ENCODE measurements around the gene MGAT3.

Gene MGAT3

GRCh38 chr22:39414377-39414776 lies 42.4 kb upstream of the MGAT3 start:
- Histone ChIP-seq H3K4me1 (peaks cover 76 to 97% (median 94%) of the 10 kb centered on the region in 10 experiments), H3K27me3 (no peaks in the 10 kb centered on the region), H4K20me1 (peaks cover 0 to 11% (median 0%) of the 10 kb centered on the region in 11 experiments; a peak in 2 of 22 replicates), H3K36me3 (peaks cover 36 to 47% (median 42%) of the 10 kb centered on the region in 11 experiments), H3K4me2 (peak overlapping the region; percentile 84 to 95 (median 92)), H3K27ac (peak overlapping the region in 10 of 11 experiments; percentile 85 to 99 (median 96); a peak in 20 of 22 replicates), H3K9ac (peak overlapping the region; percentile 26 to 90 (median 85); a peak in 20 of 22 replicates), H3K9me3 (replicated peaks in 1 of 11) (no peaks in the 10 kb centered on the region; a peak in 1 of 22 replicates), H3K4me3 (peak overlapping the region in 8 of 10 experiments; percentile 4 to 39 (median 21); a peak in 9 of 20 replicates)
- TF ChIP-seq Cebpa-rat (IDR thresholded peaks at IDR 0.05), result no peak

GRCh38 chr22:39414886-39415285 lies 41.9 kb upstream of the MGAT3 start:
- H3K36me3 ChIP-seq, result peaks cover 41 to 52% (median 47%) of the 10 kb centered on the region in 11 experiments
- H3K9ac ChIP-seq, result peak overlapping the region; percentile 26 to 90 (median 85); a peak in 20 of 22 replicates
- peaks cover 70 to 96% (median 94%) of the 10 kb centered on the region in 10 experiments for H3K4me1 ChIP-seq
- peak overlapping the region in 10 of 11 experiments; percentile 26 to 99 (median 96); a peak in 20 of 22 replicates for H3K27ac ChIP-seq
- H3K27me3 ChIP-seq, result no peaks in the 10 kb centered on the region
- no peak for TF ChIP-seq Cebpa-rat (IDR thresholded peaks at IDR 0.05)
- H4K20me1 ChIP-seq, result peaks cover 0 to 11% (median 0%) of the 10 kb centered on the region in 11 experiments; a peak in 2 of 22 replicates
- H3K4me2 ChIP-seq, result peak overlapping the region; percentile 84 to 95 (median 92)
- H3K9me3 ChIP-seq (replicated peaks in 1 of 11), result no peaks in the 10 kb centered on the region; a peak in 1 of 22 replicates
- peak overlapping the region in 7 of 10 experiments; percentile 9 to 39 (median 27); a peak in 10 of 20 replicates for H3K4me3 ChIP-seq

- no peak for TF ChIP-seq Cebpa-rat (IDR thresholded peaks at IDR 0.05)
- Histone ChIP-seq H3K27ac (peak overlapping the region in 9 of 11 experiments; percentile 94 to 99 (median 97); a peak in 18 of 22 replicates), H3K9ac (peak overlapping the region in 9 of 11 experiments; percentile 82 to 90 (median 87); a peak in 18 of 22 replicates), H3K36me3 (peaks cover 47 to 58% (median 53%) of the 10 kb centered on the region in 11 experiments), H3K4me3 (peak overlapping the region in 2 of 10 experiments; percentile 33 to 39; a peak in 3 of 20 replicates), H3K27me3 (no peaks in the 10 kb centered on the region), H3K9me3 (replicated peaks in 1 of 11) (no peaks in the 10 kb centered on the region; a peak in 1 of 22 replicates), H3K4me1 (peaks cover 64 to 96% (median 92%) of the 10 kb centered on the region in 10 experiments), H3K4me2 (peak overlapping the region; percentile 84 to 95 (median 92)), H4K20me1 (peaks cover 0 to 11% (median 0%) of the 10 kb centered on the region in 11 experiments; a peak in 2 of 22 replicates)
Observed at GRCh38 chr22:39415506-39415905, 41.3 kb upstream of the MGAT3 start.

- H3K36me3 ChIP-seq, result peaks cover 52 to 66% (median 59%) of the 10 kb centered on the region in 11 experiments
- no peak for TF ChIP-seq Cebpa-rat (IDR thresholded peaks at IDR 0.05)
- peak overlapping the region in 10 of 11 experiments; percentile 16 to 90 (median 86); a peak in 12 of 22 replicates for H3K9ac ChIP-seq
- H4K20me1 ChIP-seq, result peaks cover 0 to 11% (median 0%) of the 10 kb centered on the region in 11 experiments; a peak in 2 of 22 replicates
- peak overlapping the region; percentile 0 to 95 (median 90); a peak in 14 of 22 replicates for H3K4me2 ChIP-seq
- peak overlapping the region in 9 of 11 experiments; percentile 94 to 99 (median 97); a peak in 18 of 22 replicates for H3K27ac ChIP-seq
- no peaks in the 10 kb centered on the region for H3K9me3 ChIP-seq (replicated peaks in 1 of 11)
- H3K27me3 ChIP-seq, result no peaks in the 10 kb centered on the region
- peaks cover 56 to 89% (median 86%) of the 10 kb centered on the region in 10 experiments for H3K4me1 ChIP-seq
- H3K4me3 ChIP-seq, result no peak overlapping the region
Observed at GRCh38 chr22:39416319-39416718, 40.5 kb upstream of the MGAT3 start.

GRCh38 chr22:39417641-39418040 lies 39.2 kb upstream of the MGAT3 start:
- Histone ChIP-seq H3K9me3 (replicated peaks in 1 of 11) (no peaks in the 10 kb centered on the region), H4K20me1 (peaks cover 0 to 11% (median 0%) of the 10 kb centered on the region in 11 experiments; a peak in 2 of 22 replicates), H3K4me2 (peak overlapping the region in 8 of 11 experiments; percentile 38 to 79 (median 68); a peak in 12 of 22 replicates), H3K36me3 (peaks cover 65 to 79% (median 72%) of the 10 kb centered on the region in 11 experiments), H3K27me3 (no peaks in the 10 kb centered on the region), H3K4me1 (peaks cover 55 to 84% (median 75%) of the 10 kb centered on the region in 10 experiments), H3K9ac (peak overlapping the region in 2 of 11 experiments; percentile 33 to 51; a peak in 3 of 22 replicates), H3K4me3 (no peak overlapping the region), H3K27ac (peak overlapping the region in 8 of 11 experiments; percentile 21 to 99 (median 66); a peak in 14 of 22 replicates)
- no peak for TF ChIP-seq Cebpa-rat (IDR thresholded peaks at IDR 0.05)

- Histone ChIP-seq H3K4me3 (0 out of 20 replicates have a peak overlapping the region, but pooled peaks of 1 of the 10 experiments have one; percentile 26), H3K4me1 (peaks cover 45 to 76% (median 66%) of the 10 kb centered on the region in 10 experiments), H3K9me3 (replicated peaks in 1 of 11) (no peaks in the 10 kb centered on the region), H3K27ac (peak overlapping the region in 9 of 11 experiments; percentile 17 to 99 (median 60); a peak in 16 of 22 replicates), H3K27me3 (no peaks in the 10 kb centered on the region), H4K20me1 (peaks cover 0 to 11% (median 0%) of the 10 kb centered on the region in 11 experiments; a peak in 2 of 22 replicates), H3K4me2 (peak overlapping the region; percentile 13 to 79 (median 67); a peak in 20 of 22 replicates), H3K36me3 (peaks cover 70 to 87% (median 78%) of the 10 kb centered on the region in 11 experiments), H3K9ac (peak overlapping the region in 9 of 11 experiments; percentile 24 to 66 (median 51); a peak in 13 of 22 replicates)
- no peak for TF ChIP-seq Cebpa-rat (IDR thresholded peaks at IDR 0.05)
Observed at GRCh38 chr22:39418696-39419095, 38.1 kb upstream of the MGAT3 start.

GRCh38 chr22:39419096-39419495 lies 37.7 kb upstream of the MGAT3 start:
- Histone ChIP-seq H3K4me2 (peak overlapping the region in 10 of 11 experiments; percentile 13 to 79 (median 68); a peak in 20 of 22 replicates), H3K36me3 (peaks cover 74 to 91% (median 82%) of the 10 kb centered on the region in 11 experiments)

GRCh38 chr22:39419911-39420310 lies 36.9 kb upstream of the MGAT3 start:
- H3K36me3 ChIP-seq, result peaks cover 81 to 99% (median 90%) of the 10 kb centered on the region in 11 experiments
- TF ChIP-seq Cebpa-rat (IDR thresholded peaks at IDR 0.05), result no peak
- peaks cover 33 to 64% (median 54%) of the 10 kb centered on the region in 10 experiments for H3K4me1 ChIP-seq
- H3K9ac ChIP-seq, result peak overlapping the region in 2 of 11 experiments; percentile 61 to 66; a peak in 4 of 22 replicates
- peak overlapping the region in 5 of 11 experiments; percentile 63 to 79 (median 75); a peak in 9 of 22 replicates for H3K4me2 ChIP-seq
- H3K4me3 ChIP-seq, result no peak overlapping the region
- H3K27ac ChIP-seq, result peak overlapping the region in 6 of 11 experiments; percentile 5 to 99 (median 66); a peak in 5 of 22 replicates
- H4K20me1 ChIP-seq, result peaks cover 0 to 5% (median 0%) of the 10 kb centered on the region in 11 experiments; a peak in 2 of 22 replicates
- no peaks in the 10 kb centered on the region for H3K9me3 ChIP-seq (replicated peaks in 1 of 11)
- H3K27me3 ChIP-seq, result no peaks in the 10 kb centered on the region

More at GRCh38 chr22:39419096-39419495, 37.7 kb upstream of the MGAT3 start:
- no peak overlapping the region for H3K4me3 ChIP-seq
- H3K27me3 ChIP-seq, result no peaks in the 10 kb centered on the region
- peak overlapping the region in 8 of 11 experiments; percentile 24 to 66 (median 56); a peak in 14 of 22 replicates for H3K9ac ChIP-seq
- peaks cover 0 to 11% (median 0%) of the 10 kb centered on the region in 11 experiments; a peak in 2 of 22 replicates for H4K20me1 ChIP-seq
- peaks cover 41 to 72% (median 62%) of the 10 kb centered on the region in 10 experiments for H3K4me1 ChIP-seq
- H3K9me3 ChIP-seq (replicated peaks in 1 of 11), result no peaks in the 10 kb centered on the region
- peak overlapping the region in 9 of 11 experiments; percentile 17 to 99 (median 60); a peak in 16 of 22 replicates for H3K27ac ChIP-seq
- TF ChIP-seq Cebpa-rat (IDR thresholded peaks at IDR 0.05), result no peak
